NCI-H2196 treated with DMSO at 0.1 percent for 48 hours (cell line): ENCODE results near the gene NGB.

Source experiments
- DNase-seq: peaks from one replicate; lab custom pipeline; 2025; ENCODE audit not compliant: unreplicated experiment; lab: John Stamatoyannopoulos, UW

Gene NGB

DNA sequence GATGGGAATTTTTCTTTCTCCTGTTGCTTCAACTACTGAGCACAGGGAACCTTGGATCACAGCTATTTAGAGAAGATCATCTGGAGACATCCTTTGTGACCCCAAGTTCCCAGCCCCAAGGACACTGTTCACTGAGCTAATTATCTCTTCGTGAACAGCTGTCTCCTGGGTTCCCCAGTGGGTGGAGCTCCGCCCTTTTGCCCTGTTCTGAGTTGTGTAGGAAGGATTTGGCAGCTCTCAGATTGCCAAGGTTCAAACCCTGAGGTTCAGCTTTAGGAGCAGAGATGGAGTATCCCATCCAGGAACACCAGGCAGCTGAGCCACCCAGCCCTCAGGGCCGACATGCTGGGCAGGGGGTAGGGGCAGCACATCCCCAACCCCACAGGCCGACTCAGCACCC, 32.0 kb downstream of the NGB start:
- DNase-seq = no peak

DNA sequence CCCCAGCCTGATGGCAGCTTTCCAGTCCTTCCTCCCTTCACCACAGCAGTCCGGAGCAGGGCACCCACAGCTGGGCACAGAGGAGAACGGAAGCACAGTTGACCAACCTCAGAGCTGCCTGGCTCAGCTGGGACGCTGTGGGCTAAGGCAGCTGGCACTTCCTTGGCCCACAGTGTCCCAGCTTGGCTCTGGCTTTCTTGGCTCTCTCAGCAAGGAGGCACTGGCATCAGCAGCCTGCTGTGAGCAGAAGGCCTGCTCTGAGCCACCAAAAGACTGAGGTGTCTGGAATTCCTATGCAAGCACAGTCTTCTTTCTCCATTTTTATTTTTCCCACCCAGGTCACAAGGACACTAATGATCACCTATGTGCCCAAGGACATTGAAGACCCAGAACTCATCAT, 32.6 kb downstream of the NGB start:
- no peak for DNase-seq

DNA sequence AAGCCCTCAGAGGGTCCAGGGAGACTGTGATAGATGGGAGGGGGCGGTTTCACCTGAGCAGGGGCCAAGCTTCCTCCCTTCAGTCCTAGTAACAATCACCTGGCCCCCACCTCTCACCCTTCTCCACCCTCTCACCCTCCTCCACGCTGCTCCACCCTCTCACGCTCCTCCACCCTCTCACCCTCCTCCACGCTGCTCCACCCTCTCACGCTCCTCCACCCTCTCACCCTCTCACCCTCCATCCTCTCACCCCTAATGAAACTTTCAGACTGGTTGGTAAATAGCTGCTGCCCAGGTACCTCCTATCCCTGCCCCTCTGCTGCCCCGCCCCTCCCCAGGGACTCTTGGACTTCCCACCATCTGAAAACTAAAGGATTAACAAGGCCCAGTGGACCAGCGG, 34.2 kb downstream of the NGB start:
- DNase-seq = no peak

DNA sequence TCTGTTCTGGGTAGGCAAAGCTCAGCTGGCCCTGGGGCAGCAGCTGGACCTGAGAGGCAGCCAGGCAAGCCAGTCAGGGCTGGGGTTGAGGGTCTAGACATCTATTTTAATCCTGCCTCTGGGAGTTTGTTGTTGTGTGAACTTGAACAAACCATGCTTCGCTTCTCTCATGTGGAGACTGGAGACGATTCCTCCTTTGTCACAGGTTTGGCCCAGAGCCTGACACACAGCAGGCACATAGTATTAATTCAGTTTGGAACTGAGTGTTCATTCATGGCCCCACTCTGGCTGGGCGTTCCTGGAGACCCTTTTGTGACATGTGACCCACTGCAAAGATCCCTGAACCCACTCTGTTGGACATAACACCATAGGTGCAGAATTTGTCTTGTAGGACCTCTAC, 39.3 kb downstream of the NGB start:
- DNase-seq = no peak

DNA sequence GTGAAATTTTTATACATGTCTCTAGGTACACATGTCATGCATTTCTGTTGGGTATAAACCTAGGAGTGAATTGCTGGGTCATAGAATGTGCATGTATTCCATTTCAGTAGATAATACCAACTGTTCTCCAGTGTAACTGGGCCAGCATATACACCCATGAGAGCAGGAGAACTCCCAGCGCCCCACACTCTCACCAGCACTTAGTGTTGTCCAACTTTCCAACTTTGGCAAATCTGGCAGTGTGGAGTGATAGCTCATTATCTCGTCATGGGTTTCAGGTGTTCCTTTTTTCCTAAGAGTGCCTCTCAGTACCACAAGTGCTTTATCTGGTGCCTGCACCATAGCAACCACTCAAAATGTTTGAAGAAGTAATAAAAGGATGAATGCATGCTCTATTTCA, 40.1 kb downstream of the NGB start:
- peak; percentile 18 for DNase-seq

DNA sequence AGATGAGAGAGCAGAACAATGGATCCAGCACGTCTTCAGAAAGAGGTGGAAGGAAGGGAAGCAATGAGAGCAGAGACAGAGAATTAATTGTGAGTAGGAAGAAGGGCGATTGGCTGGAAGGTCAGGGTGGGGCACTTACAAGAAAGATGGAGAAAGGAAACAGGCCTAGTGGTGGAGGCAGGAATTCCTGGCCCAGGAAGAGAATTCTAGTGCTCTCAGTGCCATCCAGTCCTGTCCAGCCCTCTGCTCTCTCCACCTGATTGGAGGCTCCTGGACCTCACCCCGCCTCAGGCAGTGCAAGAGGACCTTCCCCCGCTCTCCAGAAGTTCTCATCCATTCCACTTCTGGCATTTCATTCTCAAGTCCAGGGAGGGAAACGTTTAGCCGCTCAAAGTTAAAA, 43.0 kb downstream of the NGB start:
- DNase-seq = no peak

DNA sequence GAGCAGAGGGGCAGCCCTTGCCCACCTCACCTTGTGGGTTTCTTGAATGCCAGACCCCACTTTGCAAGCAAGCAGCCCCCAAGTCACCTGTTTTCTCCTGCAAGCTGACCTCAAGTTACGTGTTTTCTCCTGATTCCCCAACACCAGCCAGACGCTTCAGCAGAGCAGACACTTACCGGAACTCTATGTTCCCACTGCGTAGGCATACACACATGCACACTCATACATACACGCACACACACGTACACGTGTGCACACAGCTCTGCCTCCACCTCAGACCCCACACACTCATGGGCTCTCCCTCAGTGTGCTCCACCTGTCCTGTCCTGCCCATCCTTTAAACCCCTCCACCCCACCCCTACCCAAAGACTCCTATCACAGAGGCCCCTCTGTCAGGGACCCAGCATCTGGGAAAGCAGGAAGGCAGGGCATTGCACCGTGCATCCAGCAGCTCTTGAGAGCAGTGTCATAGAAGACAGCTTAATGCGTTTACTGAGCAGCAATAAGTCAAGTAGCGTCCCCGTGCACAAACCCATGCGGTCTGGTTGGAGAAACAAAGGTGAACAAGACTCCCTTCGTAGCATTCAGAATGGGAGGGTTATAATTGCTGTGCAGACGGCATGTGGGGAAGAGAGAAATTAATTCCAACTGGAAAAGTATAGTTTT, 45.0 kb downstream of the NGB start:
- no peak for DNase-seq

DNA sequence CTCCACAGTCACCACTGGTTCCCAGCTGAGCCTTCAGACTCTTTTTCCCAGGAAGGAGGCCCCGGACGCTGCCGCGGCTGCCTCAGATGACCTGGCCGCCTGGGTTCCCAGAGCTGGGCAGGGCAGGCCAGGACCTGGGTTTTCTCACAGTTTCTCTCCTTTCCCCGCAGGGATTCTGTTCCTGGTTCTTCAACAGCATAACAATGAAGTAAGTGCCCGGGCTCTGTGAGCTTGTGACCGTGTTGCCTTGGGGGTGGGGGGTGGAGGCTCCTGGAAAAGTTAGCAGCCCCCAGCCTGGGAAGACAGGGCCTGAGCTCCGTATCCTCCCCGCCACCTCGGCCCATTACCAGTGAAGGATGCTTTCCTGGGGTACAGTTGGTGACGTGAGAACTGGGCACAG, 45.8 kb downstream of the NGB start:
- no peak for DNase-seq

DNA sequence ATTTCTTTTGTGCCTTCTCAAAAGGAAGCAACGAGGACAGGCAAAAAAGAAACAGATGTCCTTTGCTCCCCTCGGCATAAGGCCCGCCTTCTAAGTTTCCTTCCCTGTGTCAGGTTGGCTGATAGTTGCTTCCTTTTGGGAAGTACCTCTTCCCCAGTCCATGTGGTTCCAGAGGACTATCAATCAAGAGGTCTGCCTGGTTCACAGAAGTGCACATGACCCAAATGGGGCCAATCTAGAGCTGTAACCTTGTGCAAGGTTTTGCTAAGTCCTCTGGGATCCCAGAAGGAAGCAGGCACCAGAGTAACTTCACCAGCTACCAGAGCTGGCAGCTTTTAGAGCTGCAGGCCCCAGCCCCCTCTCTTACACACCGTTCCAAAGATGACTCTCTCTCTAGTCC, 46.8 kb downstream of the NGB start:
- no peak for DNase-seq

DNA sequence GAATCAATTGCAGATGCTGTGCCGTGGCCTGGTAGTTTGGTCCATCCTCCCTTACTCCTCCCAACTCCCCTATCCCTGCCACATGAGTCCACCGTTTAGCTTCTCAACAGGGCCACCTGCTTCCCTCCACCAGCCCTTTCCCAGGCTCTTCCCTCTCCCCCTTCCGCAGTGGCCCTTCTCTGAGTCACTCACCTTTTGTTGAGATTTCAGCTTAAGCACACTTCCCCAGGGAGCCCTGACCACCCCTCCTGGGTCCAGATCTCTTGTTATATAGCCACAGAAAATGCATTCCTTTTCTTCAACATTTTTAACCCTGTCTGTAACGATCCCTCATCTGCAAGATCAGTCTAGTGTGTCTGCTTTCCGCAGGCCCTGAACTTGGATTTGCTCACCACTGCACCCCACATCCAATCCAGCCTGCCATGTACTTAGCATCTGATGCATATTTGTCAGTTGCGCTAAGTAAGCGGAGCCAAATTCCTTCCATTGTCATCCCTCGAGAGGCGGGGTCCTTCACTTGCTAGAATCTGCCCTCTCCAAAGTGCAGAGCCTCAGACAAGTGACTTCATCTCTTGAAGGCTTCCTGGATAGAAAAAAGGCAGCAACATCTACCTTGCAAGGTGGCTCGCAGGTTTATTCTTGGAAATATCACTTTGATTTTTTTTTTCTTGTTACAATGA, 48.3 kb downstream of the NGB start:
- no peak for DNase-seq

DNA sequence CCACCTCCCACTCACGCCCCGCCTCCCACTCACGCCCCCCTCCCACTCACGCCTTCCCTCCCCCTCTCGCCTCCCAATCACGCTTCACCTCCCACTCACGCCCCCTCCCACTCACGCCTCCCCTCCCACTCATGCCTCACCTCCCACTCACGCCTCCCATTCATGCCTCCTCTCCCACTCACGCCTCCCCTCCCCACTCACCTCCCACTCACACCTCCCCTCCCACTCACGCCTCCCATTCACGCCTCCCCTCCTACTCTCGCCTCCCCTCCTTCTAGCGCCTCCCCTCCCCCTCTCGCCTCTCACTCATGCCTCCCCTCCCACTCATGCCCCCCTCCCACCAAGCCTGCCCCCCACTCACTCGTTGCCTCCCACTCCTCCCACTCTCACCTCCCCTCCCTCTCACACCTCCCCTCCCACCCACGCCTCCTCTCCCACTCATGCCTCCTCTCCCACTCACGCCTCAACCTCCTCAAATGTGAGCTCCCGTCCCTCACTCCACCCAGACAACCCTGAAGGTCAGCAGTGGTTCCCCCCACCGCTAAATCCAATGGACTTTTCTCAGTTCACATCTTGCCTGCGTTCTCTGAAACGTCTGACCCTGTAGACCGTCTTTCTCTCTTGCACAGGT, 49.6 kb downstream of the NGB start:
- DNase-seq = no peak

DNA sequence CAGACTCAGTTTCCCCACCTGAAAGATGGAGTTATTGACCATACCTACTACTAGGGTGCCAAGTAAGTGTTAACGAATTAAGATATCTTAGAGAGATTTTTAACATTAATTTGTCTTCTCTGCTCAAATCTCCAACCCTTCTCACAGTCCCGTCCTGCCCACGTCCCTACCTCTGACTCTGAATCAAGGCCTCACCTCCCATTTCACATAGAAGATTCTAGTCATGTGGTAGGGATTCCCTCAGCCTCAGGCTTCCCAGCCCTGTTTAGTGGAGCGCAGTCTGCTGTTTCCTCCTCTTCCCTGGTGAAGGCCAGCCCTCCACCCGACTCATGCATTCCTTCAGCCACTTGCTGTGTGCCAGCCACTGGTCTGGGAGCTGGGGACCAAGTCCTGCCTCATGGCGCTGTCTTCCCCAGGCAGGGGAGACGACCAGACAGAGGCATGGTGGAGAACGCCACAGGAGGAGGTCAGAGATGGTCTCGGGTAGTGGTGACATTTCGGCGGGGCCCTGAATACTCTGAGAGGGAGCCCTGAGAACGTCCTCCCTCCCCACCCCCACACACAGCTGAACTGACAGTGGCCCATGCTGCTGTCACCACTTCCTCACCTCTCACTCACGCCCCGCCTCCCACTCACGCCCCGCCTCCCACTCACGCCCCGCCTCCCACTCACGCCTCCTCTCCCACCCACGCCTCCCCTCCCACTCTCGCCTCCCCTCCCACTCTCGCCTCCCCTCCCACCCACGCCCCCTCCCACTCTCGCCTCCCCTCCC, 50.6 kb downstream of the NGB start:
- no peak for DNase-seq

DNA sequence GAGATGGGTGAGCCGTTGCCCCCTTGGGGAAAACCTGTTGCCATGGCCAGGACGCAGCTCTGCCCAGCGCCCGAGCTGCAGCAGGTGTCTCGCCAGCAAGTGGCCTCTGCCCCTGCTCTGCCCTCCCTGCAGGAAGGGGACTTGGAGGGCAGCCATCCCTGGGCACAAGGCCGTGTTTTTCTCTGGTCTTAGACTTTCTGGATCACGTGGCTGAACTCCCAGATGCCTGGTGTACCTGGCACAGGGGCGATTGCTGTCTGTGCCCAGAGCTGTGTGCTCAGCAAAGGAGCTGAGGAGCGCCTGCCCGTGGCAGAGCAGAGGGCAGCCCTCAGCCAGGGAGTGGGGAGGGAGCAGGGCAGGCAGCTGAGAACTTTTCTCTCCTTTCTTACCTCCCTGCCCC, 51.4 kb downstream of the NGB start:
- peak; percentile 82 for DNase-seq

DNA sequence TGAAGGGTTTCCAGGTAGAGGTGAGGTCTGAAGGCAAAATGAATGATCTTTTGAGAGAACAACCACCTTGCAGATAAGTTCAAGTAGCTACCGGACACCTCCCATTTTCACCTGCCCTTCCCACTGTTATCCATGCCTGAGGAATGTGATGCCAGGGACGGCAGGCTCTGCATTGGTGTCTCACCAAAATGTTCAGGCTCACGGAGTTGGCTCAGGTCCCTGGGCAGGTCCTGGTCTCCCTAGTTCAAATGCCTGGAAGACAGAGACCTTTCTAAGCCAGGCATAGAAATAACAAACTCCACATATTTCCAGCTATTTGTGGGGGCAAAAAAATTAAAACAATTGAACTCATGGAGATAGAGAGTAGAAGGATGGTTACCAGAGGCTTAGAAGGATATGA, 53.5 kb downstream of the NGB start:
- no peak for DNase-seq
